Skeletal muscle cell (primary cell): ENCODE measurements around the gene IGF2BP2.
A peak's percentile ranks its signal among the peaks of the same experiment; 100 is the strongest.
"Not testable (repeated sequence)": the region's sequence is repeated elsewhere in the genome, so short reads cannot be mapped to it uniquely, and the experiment has no call there.

Experiments used
- DNase-seq: peaks from one replicate; pipeline ENCODE4 v3.0.0-alpha.2; 2010; ENCODE audit warnings: low read depth
- H3K4me3 ChIP-seq: 2 replicates; pipeline ENCODE4 v1.5.1; 2011; ENCODE audit warnings: low read depth, mild to moderate bottlenecking, control low read depth, low read length, moderate library complexity

Gene IGF2BP2

GRCh38 chr3:185825006-185825638, at the start of gene IGF2BP2:
TSS of gene IGF2BP2 (minus strand) at chr3:185825042. CDS start at chr3:185824960, 82 bp downstream.
- peak; percentile 54 for DNase-seq
- H3K4me3 ChIP-seq = peak within 1 kb of the TSS; percentile 83

GRCh38 chr3:185874119-185874518, 49.3 kb upstream of the IGF2BP2 start:
- H3K4me3 ChIP-seq = no peak overlapping the region
- DNase-seq = no peak

DNA sequence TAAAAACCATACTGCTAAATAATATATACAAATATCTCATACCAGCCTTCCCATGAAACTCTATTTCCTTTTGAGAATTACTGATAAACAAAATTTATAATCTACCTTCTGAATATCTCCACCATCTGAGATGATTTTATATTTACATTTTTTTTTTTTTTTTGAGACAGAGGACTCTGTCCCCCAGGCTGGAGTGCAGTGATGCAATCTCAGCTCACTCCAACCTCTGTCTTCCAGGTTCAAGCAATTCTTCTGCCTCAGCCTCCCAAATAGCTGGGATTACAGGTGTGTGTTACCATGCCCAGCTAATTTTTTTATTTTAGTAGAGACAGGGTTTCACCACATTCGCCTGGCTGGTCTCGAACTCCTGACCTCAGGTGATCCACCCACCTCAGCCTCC, 42.8 kb upstream of the IGF2BP2 start:
- no peak for DNase-seq
- H3K4me3 ChIP-seq = no peak overlapping the region

DNA sequence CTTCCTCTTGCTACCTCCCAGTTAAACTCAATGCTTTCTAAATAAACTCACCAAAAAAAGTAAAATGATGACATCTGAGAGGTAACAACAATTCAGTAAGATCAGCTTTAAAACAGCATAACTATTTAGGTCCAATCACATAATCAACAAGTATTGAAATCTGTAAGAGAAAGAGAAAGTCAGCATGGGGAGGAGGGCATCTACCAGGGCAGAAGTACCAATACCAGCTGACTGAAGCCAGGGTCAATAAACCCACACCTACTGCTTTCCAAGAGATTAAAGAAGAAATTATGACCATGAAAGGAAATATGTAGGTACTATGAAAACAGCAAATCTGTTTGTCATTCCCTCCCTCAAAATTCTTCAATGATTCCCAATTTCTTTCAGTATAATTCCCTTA, 42.2 kb upstream of the IGF2BP2 start:
- DNase-seq = no peak
- H3K4me3 ChIP-seq = no peak overlapping the region

- no peak for DNase-seq
- no peak overlapping the region for H3K4me3 ChIP-seq
Observed at GRCh38 chr3:185866555-185866954, 41.7 kb upstream of the IGF2BP2 start.

GRCh38 chr3:185865247-185865646, 40.4 kb upstream of the IGF2BP2 start:
- DNase-seq = no peak
- H3K4me3 ChIP-seq = no peak overlapping the region

DNA sequence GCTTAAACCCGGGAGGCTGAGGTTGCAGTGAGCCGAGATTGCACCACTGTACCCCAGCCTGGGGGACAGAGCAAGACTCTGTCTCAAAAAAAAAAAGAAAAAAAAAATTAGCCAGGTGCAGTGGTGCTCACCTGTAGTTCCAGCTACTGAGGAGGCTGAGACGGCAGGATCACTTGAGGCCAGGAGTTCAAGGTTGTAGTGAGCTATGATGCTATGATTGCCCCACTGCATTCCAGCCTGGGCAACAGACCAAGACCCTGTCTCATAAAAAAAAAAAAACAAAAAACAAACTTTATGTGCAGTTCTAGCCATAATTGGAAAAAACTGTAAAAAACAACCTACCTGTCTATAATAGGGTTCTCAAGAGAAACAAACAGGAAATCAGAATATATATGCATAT, 39.9 kb upstream of the IGF2BP2 start:
- DNase-seq = no peak
- no peak overlapping the region for H3K4me3 ChIP-seq

DNA sequence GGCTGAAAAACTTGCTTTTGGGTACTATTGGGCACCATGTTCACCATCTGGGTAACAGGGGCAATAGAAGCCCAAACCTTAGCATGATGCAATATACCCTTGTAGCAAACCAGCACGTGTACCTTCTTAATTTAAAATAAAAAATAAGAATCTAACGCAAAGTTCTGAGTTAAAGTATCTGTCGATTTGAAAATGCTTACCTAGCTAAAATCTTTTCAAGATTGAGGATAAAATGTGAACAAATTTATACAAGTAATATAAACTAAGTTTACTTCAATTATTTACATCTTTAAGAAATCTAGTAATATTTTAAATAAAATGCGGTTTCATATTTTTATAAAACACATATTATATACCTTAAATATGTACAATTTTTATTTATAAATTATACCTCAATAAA, 38.1 kb upstream of the IGF2BP2 start:
- no peak overlapping the region for H3K4me3 ChIP-seq
- no peak for DNase-seq

DNA sequence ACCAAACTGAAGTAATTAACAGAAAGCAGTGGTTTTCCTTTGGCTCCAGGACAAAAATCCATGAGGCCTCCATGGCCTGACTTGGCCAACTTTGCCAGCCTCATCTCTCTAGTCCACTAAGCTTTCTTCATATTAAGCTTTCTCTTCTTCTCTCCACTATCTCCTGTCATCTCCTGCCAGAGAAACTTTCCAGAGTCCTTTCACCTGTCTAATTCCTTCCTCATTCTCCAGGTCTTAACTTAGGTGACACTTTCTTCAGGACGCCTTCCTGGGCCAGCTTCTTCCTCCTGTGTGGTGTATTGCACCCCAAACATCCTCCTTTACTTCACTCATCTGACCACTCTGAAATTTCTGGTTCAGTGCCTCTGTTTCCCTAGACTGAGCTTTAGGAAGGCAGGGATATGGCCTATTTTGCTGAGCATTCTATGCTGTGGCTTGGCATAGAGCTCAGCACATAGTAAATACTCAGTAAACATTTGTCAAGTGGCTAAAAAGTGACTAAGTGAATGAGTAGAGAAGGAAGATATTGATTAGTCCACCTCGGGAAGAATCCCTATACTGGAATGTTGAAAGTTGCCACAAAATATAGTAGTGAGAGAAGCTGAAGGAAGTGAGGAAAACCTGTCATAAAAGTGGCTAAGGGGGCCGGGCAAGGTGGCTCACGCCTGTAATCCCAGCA, 34.6 kb upstream of the IGF2BP2 start:
- no peak overlapping the region for H3K4me3 ChIP-seq
- DNase-seq = no peak

- no peak for DNase-seq
Observed at GRCh38 chr3:185858502-185859225, 33.8 kb upstream of the IGF2BP2 start.

GRCh38 chr3:185857208-185857607, 32.4 kb upstream of the IGF2BP2 start:
- no peak overlapping the region for H3K4me3 ChIP-seq

More at GRCh38 chr3:185858502-185859225, 33.8 kb upstream of the IGF2BP2 start:
- H3K4me3 ChIP-seq = no peak overlapping the region

GRCh38 chr3:185856652-185857051, 31.8 kb upstream of the IGF2BP2 start:
- no peak overlapping the region for H3K4me3 ChIP-seq
- DNase-seq = no peak

More at GRCh38 chr3:185857208-185857607, 32.4 kb upstream of the IGF2BP2 start:
- no peak for DNase-seq

DNA sequence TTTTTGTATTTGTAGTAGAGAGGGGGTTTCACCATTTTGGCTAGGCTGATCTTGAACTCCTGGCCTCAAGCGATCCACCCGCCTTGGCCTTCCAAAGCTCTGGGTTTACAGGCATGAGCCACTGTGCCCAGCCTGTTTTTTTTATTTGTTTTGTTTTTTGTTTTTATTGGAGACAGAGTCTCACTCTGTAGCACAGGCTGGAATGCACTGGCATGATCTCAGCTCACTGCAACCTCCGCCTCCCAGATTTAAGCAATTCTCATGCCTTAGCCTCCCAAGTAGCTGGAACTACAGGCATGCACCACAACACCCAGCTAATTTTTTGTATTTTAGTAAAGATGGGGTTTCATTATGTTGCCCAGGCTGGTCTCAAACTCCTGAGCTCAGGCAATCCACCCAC, 28.9 kb upstream of the IGF2BP2 start:
- not testable (repeated sequence) for H3K4me3 ChIP-seq, DNase-seq

DNA sequence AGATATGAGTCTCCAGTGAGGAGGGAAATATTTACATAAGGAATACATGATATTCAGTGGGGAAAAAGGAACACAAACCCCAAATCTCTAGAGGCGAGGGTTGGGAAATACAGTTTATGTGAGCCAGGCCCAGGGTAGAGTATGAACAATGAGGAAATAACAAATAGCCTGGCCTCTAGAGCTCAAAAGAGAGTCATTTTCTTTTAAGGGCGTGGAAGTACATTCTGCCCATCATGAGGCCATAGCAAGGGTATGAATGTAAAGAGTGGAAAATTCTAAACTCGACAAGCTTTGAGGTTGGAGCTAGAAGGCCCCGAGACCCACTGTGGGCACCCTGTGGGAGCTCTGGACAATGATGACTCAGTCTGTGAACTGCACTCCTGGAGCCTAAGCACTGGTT, 27.8 kb upstream of the IGF2BP2 start:
- H3K4me3 ChIP-seq = no peak overlapping the region
- DNase-seq = peak; percentile 43

DNA sequence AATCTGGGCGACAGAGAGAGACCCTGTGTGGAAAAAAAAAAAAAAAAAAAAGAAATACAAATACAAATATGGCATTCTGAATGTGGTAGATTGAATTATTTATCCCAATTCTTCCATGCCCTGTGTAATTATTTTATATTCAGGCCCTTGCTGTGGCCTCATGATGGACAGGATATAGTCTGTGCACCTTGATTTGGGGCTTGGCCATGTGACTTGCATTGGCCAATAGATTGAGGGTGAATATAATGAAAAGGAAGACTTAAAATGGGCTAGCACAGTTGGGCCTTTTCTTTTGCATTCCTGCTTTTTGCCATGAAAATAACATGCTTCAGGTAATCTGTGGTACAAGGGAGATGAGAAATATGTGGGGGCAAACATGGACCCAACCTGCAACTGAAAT, 27.1 kb upstream of the IGF2BP2 start:
- no peak for DNase-seq
- H3K4me3 ChIP-seq = no peak overlapping the region

- no peak for DNase-seq
- H3K4me3 ChIP-seq = no peak overlapping the region
Observed at GRCh38 chr3:185851046-185851445, 26.2 kb upstream of the IGF2BP2 start.

- no peak overlapping the region for H3K4me3 ChIP-seq
- DNase-seq = no peak
Observed at GRCh38 chr3:185847506-185847905, 22.7 kb upstream of the IGF2BP2 start.

DNA sequence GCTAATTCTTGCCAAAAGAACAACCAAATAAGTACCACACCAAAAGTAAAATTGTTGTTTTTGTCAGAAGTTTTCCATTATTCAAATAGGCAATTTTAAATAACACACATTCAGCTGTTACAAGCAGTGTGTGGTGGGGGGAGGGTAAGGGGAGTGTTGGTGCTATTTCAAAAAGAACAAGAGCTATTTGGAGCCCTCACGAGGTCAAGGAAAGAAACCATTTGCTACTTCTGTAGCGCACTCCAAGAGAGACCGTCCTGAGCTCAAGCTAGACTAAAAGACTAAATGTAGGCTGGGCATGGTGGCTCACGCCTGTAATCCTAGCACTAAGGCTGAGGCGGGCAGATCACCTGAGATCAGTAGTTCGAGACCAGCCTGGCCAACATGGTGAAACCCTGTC, 21.2 kb upstream of the IGF2BP2 start:
- no peak overlapping the region for H3K4me3 ChIP-seq
- DNase-seq = no peak

GRCh38 chr3:185844051-185844450, 19.2 kb upstream of the IGF2BP2 start:
- H3K4me3 ChIP-seq = no peak overlapping the region
- no peak for DNase-seq

DNA sequence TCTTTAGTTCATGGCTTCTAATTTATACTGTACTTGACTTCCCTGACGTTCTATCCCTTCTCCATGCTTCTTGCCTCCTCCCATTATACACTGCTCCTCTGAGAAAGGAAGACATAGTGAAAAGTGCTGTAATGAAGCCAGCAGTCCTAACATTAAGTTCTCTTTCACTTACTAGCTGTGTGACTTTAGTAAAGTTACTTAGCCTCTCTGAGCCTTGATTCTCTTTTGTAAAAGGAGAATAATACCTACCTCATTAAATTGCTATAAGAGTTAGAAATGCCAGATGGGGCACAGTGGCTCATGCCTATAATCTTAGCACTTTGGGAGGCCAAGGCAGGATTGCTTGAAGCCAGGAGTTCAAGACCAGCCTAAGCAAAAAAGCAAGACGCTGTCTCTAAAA, 18.8 kb upstream of the IGF2BP2 start:
- no peak for DNase-seq
- no peak overlapping the region for H3K4me3 ChIP-seq

- H3K4me3 ChIP-seq = no peak overlapping the region
- no peak for DNase-seq
Observed at GRCh38 chr3:185843126-185843525, 18.3 kb upstream of the IGF2BP2 start.
